HepG2 (cell line): ENCODE results near the gene OR2V2. TPM values are rescaled to one million over a fixed set of nuclear protein-coding genes. Genes with fewer than 3 reads are reported as not detected.

Experiments used
- MAZ ChIP-seq, 2 experiments: sonication (generic) in 1 of 2; formaldehyde crosslinking in 1 of 2; IDR thresholded peaks; 2 replicates each; pipeline versions ENCODE4 v1.5.0 to v1.6.1; 2012 to 2020; ENCODE audit warnings: low read depth in 2 of 2, mild to moderate bottlenecking in 2 of 2, borderline replicate concordance in 1 of 2, improper control_type of control experiment in 1 of 2, low read length in 1 of 2, missing genetic modification reagents in 1 of 2, moderate library complexity in 1 of 2
- SIX1 ChIP-seq: sonication (generic); formaldehyde crosslinking; IDR thresholded peaks from 2 replicates; pipeline ENCODE4 v1.4.0; 2020; ENCODE audit warnings: missing genetic modification reagents, borderline replicate concordance
- ZNF672 ChIP-seq: sonication (generic); formaldehyde crosslinking; IDR thresholded peaks from 2 replicates; pipeline ENCODE4 v1.8.1; 2022; ENCODE audit warnings: missing genetic modification reagents
- polyA plus RNA-seq, 8 experiments: library from polyadenylated mRNA; depleted of rRNA in 3 of 8; stranded (reverse) in 7 of 8; unstranded in 1 of 8; fragments of >200 nt; fragmentation: Illumina TruSeq in 4 of 8; extraction: Trizol in 4 of 8; gene quantifications; 2 replicates each; pipeline versions ENCODE4 v1.2.1 to v1.2.3, GENCODE V29; 2011 to 2016; ENCODE audit warnings: low read depth in 4 of 8, missing spikeins in 1 of 8, mixed read lengths in 1 of 8; ENCODE audit not compliant: insufficient read depth in 1 of 8
- total RNA-seq, 5 experiments: library from RNA; depleted of rRNA; stranded (reverse); fragments of >200 nt; fragmentation: Illumina TruSeq; extraction: Trizol; gene quantifications; 2 replicates each; pipeline ENCODE4 v1.2.3, GENCODE V29; 2016; ENCODE audit warnings: low read depth in 1 of 5
- TF ChIP-seq, protein P1 (sequence below): sonication (generic); formaldehyde crosslinking; IDR thresholded peaks from 2 replicates; pipeline ENCODE4 v1.4.0; 2020; ENCODE audit warnings: missing genetic modification reagents
- TF ChIP-seq, protein P2 (sequence below): sonication (generic); formaldehyde crosslinking; IDR thresholded peaks from 2 replicates; pipeline ENCODE4 v1.8.1; 2023; ENCODE audit warnings: missing genetic modification reagents, mild to moderate bottlenecking, borderline replicate concordance
- TF ChIP-seq, protein P3 (sequence below): sonication (generic); formaldehyde crosslinking; IDR thresholded peaks from one replicate; pipeline ENCODE4 v1.5.1; 2020; ENCODE audit warnings: mild to moderate bottlenecking, missing genetic modification reagents; ENCODE audit errors: not compliant biosample characterization

Gene OR2V2
- total and polyA plus RNA-seq, 2 of the 13 experiments (the other 11 are each of a cell fraction or from before 2014, with no cell fraction given) = not detected

DNA sequence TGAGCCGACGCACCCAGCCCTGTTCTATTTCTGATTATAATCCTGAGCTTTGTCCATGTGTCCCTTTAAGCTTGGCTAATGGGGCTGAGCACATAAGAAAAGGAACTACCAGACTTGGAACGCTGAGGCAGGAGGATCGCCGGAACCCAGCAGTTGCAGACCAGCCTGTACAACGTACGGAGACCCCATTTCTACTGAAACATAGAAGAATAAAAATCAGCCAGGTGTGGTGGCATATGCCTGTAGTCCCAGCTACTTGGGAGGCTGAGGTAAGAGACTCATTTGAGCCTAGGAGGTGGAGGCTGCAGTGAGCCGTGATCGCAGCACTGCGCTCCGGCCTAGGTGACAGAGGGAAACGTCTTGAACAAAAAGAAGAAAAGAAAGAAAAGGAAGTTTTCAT lies 35.3 kb downstream of the OR2V2 start (continued):
- TF ChIP-seq, protein P1, sequence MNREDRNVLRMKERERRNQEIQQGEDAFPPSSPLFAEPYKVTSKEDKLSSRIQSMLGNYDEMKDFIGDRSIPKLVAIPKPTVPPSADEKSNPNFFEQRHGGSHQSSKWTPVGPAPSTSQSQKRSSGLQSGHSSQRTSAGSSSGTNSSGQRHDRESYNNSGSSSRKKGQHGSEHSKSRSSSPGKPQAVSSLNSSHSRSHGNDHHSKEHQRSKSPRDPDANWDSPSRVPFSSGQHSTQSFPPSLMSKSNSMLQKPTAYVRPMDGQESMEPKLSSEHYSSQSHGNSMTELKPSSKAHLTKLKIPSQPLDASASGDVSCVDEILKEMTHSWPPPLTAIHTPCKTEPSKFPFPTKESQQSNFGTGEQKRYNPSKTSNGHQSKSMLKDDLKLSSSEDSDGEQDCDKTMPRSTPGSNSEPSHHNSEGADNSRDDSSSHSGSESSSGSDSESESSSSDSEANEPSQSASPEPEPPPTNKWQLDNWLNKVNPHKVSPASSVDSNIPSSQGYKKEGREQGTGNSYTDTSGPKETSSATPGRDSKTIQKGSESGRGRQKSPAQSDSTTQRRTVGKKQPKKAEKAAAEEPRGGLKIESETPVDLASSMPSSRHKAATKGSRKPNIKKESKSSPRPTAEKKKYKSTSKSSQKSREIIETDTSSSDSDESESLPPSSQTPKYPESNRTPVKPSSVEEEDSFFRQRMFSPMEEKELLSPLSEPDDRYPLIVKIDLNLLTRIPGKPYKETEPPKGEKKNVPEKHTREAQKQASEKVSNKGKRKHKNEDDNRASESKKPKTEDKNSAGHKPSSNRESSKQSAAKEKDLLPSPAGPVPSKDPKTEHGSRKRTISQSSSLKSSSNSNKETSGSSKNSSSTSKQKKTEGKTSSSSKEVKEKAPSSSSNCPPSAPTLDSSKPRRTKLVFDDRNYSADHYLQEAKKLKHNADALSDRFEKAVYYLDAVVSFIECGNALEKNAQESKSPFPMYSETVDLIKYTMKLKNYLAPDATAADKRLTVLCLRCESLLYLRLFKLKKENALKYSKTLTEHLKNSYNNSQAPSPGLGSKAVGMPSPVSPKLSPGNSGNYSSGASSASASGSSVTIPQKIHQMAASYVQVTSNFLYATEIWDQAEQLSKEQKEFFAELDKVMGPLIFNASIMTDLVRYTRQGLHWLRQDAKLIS (CRISPR knock-in tag) = no peak
- TF ChIP-seq, protein P2, sequence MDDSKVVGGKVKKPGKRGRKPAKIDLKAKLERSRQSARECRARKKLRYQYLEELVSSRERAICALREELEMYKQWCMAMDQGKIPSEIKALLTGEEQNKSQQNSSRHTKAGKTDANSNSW (CRISPR knock-in tag) = no peak
- TF ChIP-seq MAZ (IDR thresholded peaks at IDR 0.05; ENCODE audit: borderline replicate concordance, low read depth, low read length) (no peak), MAZ (CRISPR knock-in tag; IDR thresholded peaks at IDR 0.05; ENCODE audit: low read depth) (no peak), ZNF672 (CRISPR knock-in tag) (no peak), SIX1 (CRISPR knock-in tag) (no peak)
- TF ChIP-seq, protein P3, sequence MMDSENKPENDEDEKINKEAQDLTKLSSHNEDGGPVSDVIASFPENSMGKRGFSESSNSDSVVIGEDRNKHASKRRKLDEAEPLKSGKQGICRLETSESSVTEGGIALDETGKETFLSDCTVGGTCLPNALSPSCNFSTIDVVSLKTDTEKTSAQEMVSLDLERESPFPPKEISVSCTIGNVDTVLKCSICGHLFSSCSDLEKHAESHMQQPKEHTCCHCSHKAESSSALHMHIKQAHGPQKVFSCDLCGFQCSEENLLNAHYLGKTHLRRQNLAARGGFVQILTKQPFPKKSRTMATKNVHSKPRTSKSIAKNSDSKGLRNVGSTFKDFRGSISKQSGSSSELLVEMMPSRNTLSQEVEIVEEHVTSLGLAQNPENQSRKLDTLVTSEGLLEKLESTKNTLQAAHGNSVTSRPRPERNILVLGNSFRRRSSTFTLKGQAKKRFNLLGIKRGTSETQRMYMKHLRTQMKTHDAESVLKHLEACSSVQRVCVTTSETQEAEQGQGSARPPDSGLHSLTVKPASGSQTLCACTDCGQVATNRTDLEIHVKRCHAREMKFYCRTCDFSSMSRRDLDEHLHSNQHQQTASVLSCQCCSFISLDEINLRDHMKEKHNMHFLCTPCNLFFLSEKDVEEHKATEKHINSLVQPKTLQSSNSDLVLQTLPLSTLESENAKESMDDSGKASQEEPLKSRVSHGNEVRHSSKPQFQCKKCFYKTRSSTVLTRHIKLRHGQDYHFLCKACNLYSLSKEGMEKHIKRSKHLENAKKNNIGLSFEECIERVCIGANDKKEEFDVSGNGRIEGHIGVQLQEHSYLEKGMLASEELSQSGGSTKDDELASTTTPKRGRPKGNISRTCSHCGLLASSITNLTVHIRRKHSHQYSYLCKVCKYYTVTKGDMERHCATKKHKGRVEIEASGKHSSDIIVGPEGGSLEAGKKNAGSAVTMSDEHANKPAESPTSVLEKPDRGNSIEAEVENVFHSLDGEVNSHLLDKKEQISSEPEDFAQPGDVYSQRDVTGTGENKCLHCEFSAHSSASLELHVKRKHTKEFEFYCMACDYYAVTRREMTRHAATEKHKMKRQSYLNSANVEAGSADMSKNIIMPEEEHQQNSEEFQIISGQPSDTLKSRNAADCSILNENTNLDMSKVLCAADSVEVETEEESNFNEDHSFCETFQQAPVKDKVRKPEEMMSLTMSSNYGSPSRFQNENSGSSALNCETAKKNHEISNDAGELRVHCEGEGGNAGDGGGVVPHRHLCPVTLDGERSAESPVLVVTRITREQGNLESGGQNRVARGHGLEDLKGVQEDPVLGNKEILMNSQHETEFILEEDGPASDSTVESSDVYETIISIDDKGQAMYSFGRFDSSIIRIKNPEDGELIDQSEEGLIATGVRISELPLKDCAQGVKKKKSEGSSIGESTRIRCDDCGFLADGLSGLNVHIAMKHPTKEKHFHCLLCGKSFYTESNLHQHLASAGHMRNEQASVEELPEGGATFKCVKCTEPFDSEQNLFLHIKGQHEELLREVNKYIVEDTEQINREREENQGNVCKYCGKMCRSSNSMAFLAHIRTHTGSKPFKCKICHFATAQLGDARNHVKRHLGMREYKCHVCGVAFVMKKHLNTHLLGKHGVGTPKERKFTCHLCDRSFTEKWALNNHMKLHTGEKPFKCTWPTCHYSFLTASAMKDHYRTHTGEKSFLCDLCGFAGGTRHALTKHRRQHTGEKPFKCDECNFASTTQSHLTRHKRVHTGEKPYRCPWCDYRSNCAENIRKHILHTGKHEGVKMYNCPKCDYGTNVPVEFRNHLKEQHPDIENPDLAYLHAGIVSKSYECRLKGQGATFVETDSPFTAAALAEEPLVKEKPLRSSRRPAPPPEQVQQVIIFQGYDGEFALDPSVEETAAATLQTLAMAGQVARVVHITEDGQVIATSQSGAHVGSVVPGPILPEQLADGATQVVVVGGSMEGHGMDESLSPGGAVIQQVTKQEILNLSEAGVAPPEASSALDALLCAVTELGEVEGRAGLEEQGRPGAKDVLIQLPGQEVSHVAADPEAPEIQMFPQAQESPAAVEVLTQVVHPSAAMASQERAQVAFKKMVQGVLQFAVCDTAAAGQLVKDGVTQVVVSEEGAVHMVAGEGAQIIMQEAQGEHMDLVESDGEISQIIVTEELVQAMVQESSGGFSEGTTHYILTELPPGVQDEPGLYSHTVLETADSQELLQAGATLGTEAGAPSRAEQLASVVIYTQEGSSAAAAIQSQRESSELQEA (CRISPR knock-in tag) = no peak
- TF ChIP-seq, all 625 proteins: peak for 0
